ENCODE data around the gene PRKG1. TPM values are rescaled to one million over a fixed set of nuclear protein-coding genes. Genes with fewer than 3 reads are reported as not detected.

Gene PRKG1
- total and polyA plus RNA-seq, 2 donors from 2014 or later, result 3.6 to 14.8 TPM

- peaks cover 0 to 2% (median 0%) of the 10 kb centered on the region in 3 donors for H3K4me1 ChIP-seq (ENCODE audit: control insufficient read depth in 2 of 3, insufficient read depth in 2 of 3, low read depth in 1 of 3, low read length in 3 of 3)
- H3K27me3 ChIP-seq (ENCODE audit: control insufficient read depth, insufficient read depth, low read length), result no peaks in the 10 kb centered on the region
- H3K27ac ChIP-seq (ENCODE audit: low read depth in 2 of 2, low read length in 2 of 2), result no peak overlapping the region
- no peak overlapping the region for H3K4me3 ChIP-seq (ENCODE audit: low read length in 3 of 3)
- H3K36me3 ChIP-seq (ENCODE audit: control insufficient read depth in 2 of 3, insufficient read depth in 3 of 3, low read length in 3 of 3), result no peaks in the 10 kb centered on the region
- DNase-seq (no peak), FAIRE-seq (no peak)
- no peak overlapping the region for H3K9ac ChIP-seq (ENCODE audit: low read length in 3 of 3)
- H3K9me3 ChIP-seq (ENCODE audit: control insufficient read depth in 2 of 3, insufficient read depth in 1 of 3, low read length in 3 of 3), result no peaks in the 10 kb centered on the region
- intact Hi-C loops (cut with DNase I), result no loop called here
- no peak for TF ChIP-seq CTCF (IDR thresholded peaks at IDR 0.05; ENCODE audit: borderline replicate concordance, extremely low read depth, insufficient read depth)
These were observed 244.3 kb downstream of the PRKG1 start for GRCh38 chr10:51318399-51319172.

- intact Hi-C loops (cut with DNase I), result no loop called here
These were observed 244.8 kb downstream of the PRKG1 start for GRCh38 chr10:51319173-51319435.

GRCh38 chr10:51321300-51321699 is 247.0 kb downstream of the PRKG1 start:
- no peak for TF ChIP-seq CTCF (IDR thresholded peaks at IDR 0.05; ENCODE audit: borderline replicate concordance, extremely low read depth, insufficient read depth)
- Histone ChIP-seq H3K9ac (ENCODE audit: low read length in 3 of 3) (no peak overlapping the region), H3K36me3 (ENCODE audit: control insufficient read depth in 2 of 3, insufficient read depth in 3 of 3, low read length in 3 of 3) (no peaks in the 10 kb centered on the region), H3K4me1 (ENCODE audit: control insufficient read depth in 2 of 3, insufficient read depth in 2 of 3, low read depth in 1 of 3, low read length in 3 of 3) (peaks cover 0 to 2% (median 0%) of the 10 kb centered on the region in 3 donors), H3K4me3 (ENCODE audit: low read length in 3 of 3) (no peak overlapping the region), H3K9me3 (ENCODE audit: control insufficient read depth in 2 of 3, insufficient read depth in 1 of 3, low read length in 3 of 3) (no peaks in the 10 kb centered on the region), H3K27me3 (ENCODE audit: control insufficient read depth, insufficient read depth, low read length) (no peaks in the 10 kb centered on the region), H3K27ac (ENCODE audit: low read depth in 2 of 2, low read length in 2 of 2) (no peak overlapping the region)
- intact Hi-C loops (cut with DNase I), result no loop called here
- FAIRE-seq (no peak), DNase-seq (no peak)

More at GRCh38 chr10:51319173-51319435, 244.8 kb downstream of the PRKG1 start:
- Histone ChIP-seq H3K36me3 (ENCODE audit: control insufficient read depth in 2 of 3, insufficient read depth in 3 of 3, low read length in 3 of 3) (no peaks in the 10 kb centered on the region), H3K27me3 (ENCODE audit: control insufficient read depth, insufficient read depth, low read length) (no peaks in the 10 kb centered on the region), H3K4me3 (ENCODE audit: low read length in 3 of 3) (no peak overlapping the region), H3K27ac (ENCODE audit: low read depth in 2 of 2, low read length in 2 of 2) (no peak overlapping the region), H3K9ac (ENCODE audit: low read length in 3 of 3) (no peak overlapping the region), H3K4me1 (ENCODE audit: control insufficient read depth in 2 of 3, insufficient read depth in 2 of 3, low read depth in 1 of 3, low read length in 3 of 3) (peaks cover 0 to 2% (median 0%) of the 10 kb centered on the region in 3 donors), H3K9me3 (ENCODE audit: control insufficient read depth in 2 of 3, insufficient read depth in 1 of 3, low read length in 3 of 3) (no peaks in the 10 kb centered on the region)
- DNase-seq (no peak), FAIRE-seq (no peak)
- TF ChIP-seq CTCF (IDR thresholded peaks at IDR 0.05; ENCODE audit: borderline replicate concordance, extremely low read depth, insufficient read depth), result no peak
